ENCODE data around the gene VCAM1. TPM values are rescaled to one million over a fixed set of nuclear protein-coding genes. Genes with fewer than 3 reads are reported as not detected.

The VCAM1 gene
- total and polyA plus RNA-seq, 2 experiments from 2014 or later: not detected

- no peaks in the 10 kb centered on the region for H3K4me1 ChIP-seq (ENCODE audit: insufficient read depth)
- no peak overlapping the region for H3K4me3 ChIP-seq
- H4K20me1 ChIP-seq (replicated peaks; ENCODE audit: insufficient read depth): no peaks in the 10 kb centered on the region
- no peak overlapping the region for H3K4me2 ChIP-seq
- Mint-ChIP-seq H3K4me1 (peaks cover 4% of the 10 kb centered on the region; the same call in 2 of the 3 replicates), H3K9me3 (no peaks in the 10 kb centered on the region), H3K27ac (no peak overlapping the region), H3K27me3 (ENCODE audit: insufficient read depth, low read depth, poor library complexity) (peaks cover 2% of the 10 kb centered on the region), H3K4me3 (no peak overlapping the region), H3K36me3 (ENCODE audit: low read depth) (no peaks in the 10 kb centered on the region)
- H3K9me2 ChIP-seq (ENCODE audit: insufficient read depth): peaks cover 3% of the 10 kb centered on the region; the same call in 1 of the 2 replicates
- ATAC-seq: no peak
- no peaks in the 10 kb centered on the region for H3K27me3 ChIP-seq (ENCODE audit: insufficient read depth)
- no peaks in the 10 kb centered on the region for H3F3A ChIP-seq (replicated peaks; ENCODE audit: low read depth)
- H3K36me3 ChIP-seq (ENCODE audit: insufficient read depth): no peaks in the 10 kb centered on the region
- DNase-seq (ENCODE audit: low spot score): no peak
- H2AFZ ChIP-seq: peak overlapping the region; percentile 57; the same call in 1 of the 2 replicates
- TF ChIP-seq CTCF (conservative IDR thresholded peaks at IDR 0.05; ENCODE audit: low read depth in 2 of 2) (no peak), EZH2phosphoT487 (IDR thresholded peaks at IDR 0.05; ENCODE audit: unreplicated experiment) (no peak), REST (IDR thresholded peaks at IDR 0.05; ENCODE audit: unreplicated experiment) (no peak), EZH2 (IDR thresholded peaks at IDR 0.05; ENCODE audit: low read depth, unreplicated experiment) (no peak), ZNF331 (CRISPR knock-in tag; IDR thresholded peaks at IDR 0.05; ENCODE audit: low read depth) (no peak), STAT1 (IDR thresholded peaks at IDR 0.05; ENCODE audit: unreplicated experiment) (no peak), ZNF462 (CRISPR knock-in tag; IDR thresholded peaks at IDR 0.05) (no peak), POLR2AphosphoS5 (IDR thresholded peaks at IDR 0.05; ENCODE audit: low read depth) (no peak), NANOG (IDR thresholded peaks at IDR 0.05; ENCODE audit: borderline replicate concordance) (no peak), ZNF114 (CRISPR knock-in tag; IDR thresholded peaks at IDR 0.05) (no peak), JUNB (IDR thresholded peaks at IDR 0.05; ENCODE audit: unreplicated experiment) (no peak), CREB1 (CRISPR knock-in tag; IDR thresholded peaks at IDR 0.05; ENCODE audit: low read depth) (no peak), ETS1 (IDR thresholded peaks at IDR 0.05) (no peak)
- H3K27ac ChIP-seq (ENCODE audit: low read depth): no peak overlapping the region
- H3K79me2 ChIP-seq (replicated peaks; ENCODE audit: insufficient read depth): no peaks in the 10 kb centered on the region
Observed at GRCh38 chr1:100700586-100700985, 19.0 kb upstream of the VCAM1 start.
